ENCODE measurements around the gene TSPAN11. TPM values are rescaled to one million over a fixed set of nuclear protein-coding genes. Genes with fewer than 3 reads are reported as not detected.

The TSPAN11 gene
- total and polyA plus RNA-seq, 4 donors: 1.4 to 12.1 (median 3.9) TPM

GRCh38 chr12:30988086-30988485 lies 61.5 kb downstream of the TSPAN11 start:
- no peak for DNase-seq
- 87 to 94% methylated on average over 9 of the region's 9 CpGs for WGBS, 2 donors
- Histone ChIP-seq H3K27me3 (ENCODE audit: control insufficient read depth in 3 of 3, insufficient read depth in 3 of 3, low read length in 2 of 3) (no peaks in the 10 kb centered on the region), H3K27ac (ENCODE audit: low read depth in 1 of 2, low read length in 1 of 2) (no peak overlapping the region), H3K4me1 (ENCODE audit: control insufficient read depth in 5 of 5, insufficient read depth in 5 of 5, low read length in 5 of 5) (peaks cover 0 to 3% (median 0%) of the 10 kb centered on the region in 5 donors), H3K9ac (ENCODE audit: insufficient read depth in 1 of 2, low read length in 2 of 2) (no peak overlapping the region), H3K36me3 (ENCODE audit: control insufficient read depth in 4 of 4, insufficient read depth in 4 of 4, low read length in 4 of 4) (no peaks in the 10 kb centered on the region), H3K9me3 (ENCODE audit: control insufficient read depth in 4 of 4, insufficient read depth in 3 of 4, low read length in 3 of 4) (no peaks in the 10 kb centered on the region), H3K4me3 (no peak overlapping the region)
- no peak for ATAC-seq (ENCODE audit: insufficient read depth, low FRiP score)
- TF ChIP-seq CTCF (IDR thresholded peaks at IDR 0.05; ENCODE audit: control extremely low read depth, extremely low read depth): no peak

- H3K27ac ChIP-seq (ENCODE audit: low read depth in 1 of 2, low read length in 1 of 2): no peak overlapping the region
- no peaks in the 10 kb centered on the region for H3K36me3 ChIP-seq (ENCODE audit: control insufficient read depth in 4 of 4, insufficient read depth in 4 of 4, low read length in 4 of 4)
- H3K27me3 ChIP-seq (ENCODE audit: control insufficient read depth in 3 of 3, insufficient read depth in 3 of 3, low read length in 2 of 3): no peaks in the 10 kb centered on the region
- H3K4me1 ChIP-seq (ENCODE audit: control insufficient read depth in 5 of 5, insufficient read depth in 5 of 5, low read length in 5 of 5): peaks cover 0 to 3% (median 0%) of the 10 kb centered on the region in 5 donors
- no peak overlapping the region for H3K4me3 ChIP-seq
- no peak overlapping the region for H3K9ac ChIP-seq (ENCODE audit: insufficient read depth in 1 of 2, low read length in 2 of 2)
- no peak for DNase-seq
- no peaks in the 10 kb centered on the region for H3K9me3 ChIP-seq (ENCODE audit: control insufficient read depth in 4 of 4, insufficient read depth in 3 of 4, low read length in 3 of 4)
- ATAC-seq (ENCODE audit: insufficient read depth, low FRiP score): no peak
- 53 to 62% methylated on average over 9 of the region's 9 CpGs for WGBS, 2 donors
- TF ChIP-seq CTCF (IDR thresholded peaks at IDR 0.05; ENCODE audit: control extremely low read depth, extremely low read depth): no peak
Observed at GRCh38 chr12:30988646-30989286, 62.2 kb downstream of the TSPAN11 start.

GRCh38 chr12:30989754-30990153 lies 63.2 kb downstream of the TSPAN11 start:
- no peak for ATAC-seq (ENCODE audit: insufficient read depth, low FRiP score)
- Histone ChIP-seq H3K4me3 (no peak overlapping the region), H3K27me3 (ENCODE audit: control insufficient read depth in 3 of 3, insufficient read depth in 3 of 3, low read length in 2 of 3) (no peaks in the 10 kb centered on the region), H3K4me1 (ENCODE audit: control insufficient read depth in 5 of 5, insufficient read depth in 5 of 5, low read length in 5 of 5) (peaks cover 0 to 3% (median 0%) of the 10 kb centered on the region in 5 donors), H3K9ac (ENCODE audit: insufficient read depth in 1 of 2, low read length in 2 of 2) (no peak overlapping the region), H3K9me3 (ENCODE audit: control insufficient read depth in 4 of 4, insufficient read depth in 3 of 4, low read length in 3 of 4) (no peaks in the 10 kb centered on the region), H3K27ac (ENCODE audit: low read depth in 1 of 2, low read length in 1 of 2) (no peak overlapping the region), H3K36me3 (ENCODE audit: control insufficient read depth in 4 of 4, insufficient read depth in 4 of 4, low read length in 4 of 4) (no peaks in the 10 kb centered on the region)
- DNase-seq: no peak
- TF ChIP-seq CTCF (IDR thresholded peaks at IDR 0.05; ENCODE audit: control extremely low read depth, extremely low read depth): no peak
- 54 to 61% methylated on average over 6 of the region's 6 CpGs for WGBS, 2 donors

GRCh38 chr12:30990316-30990715 lies 63.8 kb downstream of the TSPAN11 start:
- Histone ChIP-seq H3K9ac (ENCODE audit: insufficient read depth in 1 of 2, low read length in 2 of 2) (no peak overlapping the region), H3K27me3 (ENCODE audit: control insufficient read depth in 3 of 3, insufficient read depth in 3 of 3, low read length in 2 of 3) (no peaks in the 10 kb centered on the region), H3K9me3 (ENCODE audit: control insufficient read depth in 4 of 4, insufficient read depth in 3 of 4, low read length in 3 of 4) (no peaks in the 10 kb centered on the region), H3K4me1 (ENCODE audit: control insufficient read depth in 5 of 5, insufficient read depth in 5 of 5, low read length in 5 of 5) (peaks cover 0 to 3% (median 0%) of the 10 kb centered on the region in 5 donors), H3K36me3 (ENCODE audit: control insufficient read depth in 4 of 4, insufficient read depth in 4 of 4, low read length in 4 of 4) (no peaks in the 10 kb centered on the region), H3K27ac (ENCODE audit: low read depth in 1 of 2, low read length in 1 of 2) (no peak overlapping the region), H3K4me3 (no peak overlapping the region)
- no peak for ATAC-seq (ENCODE audit: insufficient read depth, low FRiP score)
- WGBS, 2 donors: 95 to 98% methylated on average over 10 of the region's 10 CpGs
- no peak for TF ChIP-seq CTCF (IDR thresholded peaks at IDR 0.05; ENCODE audit: control extremely low read depth, extremely low read depth)
- DNase-seq: no peak

Measured in lung (tissue), 12 donors.